OCI-LY3 (cell line): ENCODE measurements around the gene ADCY9.

Experiments used
- EZH2phosphoT487 ChIP-seq: fragments of 200-600 bp; shearing (Covaris generic); IDR thresholded peaks from 2 replicates; pipeline ENCODE4 v1.6.1; 2018; ENCODE audit warnings: antibody characterized with exemption, mixed run types, low read depth
- TF ChIP-seq, protein P1 (sequence below): fragments of 200-600, 300-600 bp; sonication (generic); IDR thresholded peaks from 2 replicates; pipeline ENCODE4 v1.5.1; 2014; ENCODE audit warnings: antibody characterized with exemption, low read length, low read depth

DNA sequence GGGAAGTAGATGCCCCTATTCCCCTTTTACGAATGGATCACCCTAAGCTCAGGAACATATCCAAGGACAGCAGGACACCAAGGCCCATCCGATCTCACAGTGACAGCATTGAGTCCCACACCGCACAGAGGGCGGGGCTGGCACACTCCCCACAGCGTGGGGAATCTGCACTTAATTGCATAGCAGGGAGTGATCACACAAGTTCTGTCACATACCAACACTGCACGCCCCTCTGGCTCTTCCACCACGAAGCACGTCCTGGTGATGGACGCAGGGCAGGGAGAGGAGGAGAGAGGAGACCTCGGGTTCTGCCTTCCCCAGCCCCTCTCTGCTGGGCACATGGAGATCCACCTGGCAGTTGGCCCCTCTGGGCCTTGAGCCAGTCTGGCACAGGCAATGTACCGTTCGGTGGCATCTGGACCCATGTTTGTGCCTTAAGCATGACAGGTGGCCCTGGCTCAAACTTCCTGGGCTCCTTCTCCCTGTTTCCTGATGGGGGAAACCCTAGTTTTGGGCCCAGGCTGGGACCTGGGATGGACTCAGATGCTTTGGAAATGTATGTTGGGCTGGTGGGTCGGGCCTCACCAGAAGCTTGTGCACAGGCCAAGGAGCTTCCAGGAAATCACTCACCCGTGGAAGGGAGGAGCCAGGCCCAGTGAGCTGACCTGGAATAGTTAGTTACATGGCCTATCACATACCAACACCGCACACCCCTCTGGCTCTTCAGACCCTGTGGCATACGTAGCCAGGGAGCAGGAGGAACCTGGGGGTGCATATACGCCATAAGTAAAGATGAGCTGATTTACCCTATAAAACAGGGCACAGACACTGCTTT, 200.6 kb downstream of the ADCY9 start:
- TF ChIP-seq, protein P1, sequence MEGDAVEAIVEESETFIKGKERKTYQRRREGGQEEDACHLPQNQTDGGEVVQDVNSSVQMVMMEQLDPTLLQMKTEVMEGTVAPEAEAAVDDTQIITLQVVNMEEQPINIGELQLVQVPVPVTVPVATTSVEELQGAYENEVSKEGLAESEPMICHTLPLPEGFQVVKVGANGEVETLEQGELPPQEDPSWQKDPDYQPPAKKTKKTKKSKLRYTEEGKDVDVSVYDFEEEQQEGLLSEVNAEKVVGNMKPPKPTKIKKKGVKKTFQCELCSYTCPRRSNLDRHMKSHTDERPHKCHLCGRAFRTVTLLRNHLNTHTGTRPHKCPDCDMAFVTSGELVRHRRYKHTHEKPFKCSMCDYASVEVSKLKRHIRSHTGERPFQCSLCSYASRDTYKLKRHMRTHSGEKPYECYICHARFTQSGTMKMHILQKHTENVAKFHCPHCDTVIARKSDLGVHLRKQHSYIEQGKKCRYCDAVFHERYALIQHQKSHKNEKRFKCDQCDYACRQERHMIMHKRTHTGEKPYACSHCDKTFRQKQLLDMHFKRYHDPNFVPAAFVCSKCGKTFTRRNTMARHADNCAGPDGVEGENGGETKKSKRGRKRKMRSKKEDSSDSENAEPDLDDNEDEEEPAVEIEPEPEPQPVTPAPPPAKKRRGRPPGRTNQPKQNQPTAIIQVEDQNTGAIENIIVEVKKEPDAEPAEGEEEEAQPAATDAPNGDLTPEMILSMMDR = no peak
- TF ChIP-seq EZH2phosphoT487 = no peak
